Measurements from ENCODE around the gene RPUSD1.

Gene RPUSD1

GRCh38 chr16:769184-769784 lies 18.9 kb downstream of the RPUSD1 start:
- H3K27me3 Mint-ChIP-seq = no peaks in the 10 kb centered on the region
- H3K4me3 Mint-ChIP-seq = no peak overlapping the region
- H3K36me3 Mint-ChIP-seq = no peaks in the 10 kb centered on the region
- H3K4me1 Mint-ChIP-seq = no peaks in the 10 kb centered on the region
- H3K27ac Mint-ChIP-seq = no peak overlapping the region
- H3K9me3 Mint-ChIP-seq = no peaks in the 10 kb centered on the region

- H3K27me3 Mint-ChIP-seq = no peaks in the 10 kb centered on the region
- no peak overlapping the region for H3K4me3 Mint-ChIP-seq
- no peaks in the 10 kb centered on the region for H3K9me3 Mint-ChIP-seq
- no peaks in the 10 kb centered on the region for H3K36me3 Mint-ChIP-seq
- no peak overlapping the region for H3K27ac Mint-ChIP-seq
- no peaks in the 10 kb centered on the region for H3K4me1 Mint-ChIP-seq
Observed at GRCh38 chr16:768428-768827, 19.8 kb downstream of the RPUSD1 start.

- Mint-ChIP-seq H3K4me1 (no peaks in the 10 kb centered on the region), H3K27me3 (no peaks in the 10 kb centered on the region), H3K36me3 (no peaks in the 10 kb centered on the region), H3K27ac (no peak overlapping the region), H3K4me3 (no peak overlapping the region), H3K9me3 (no peaks in the 10 kb centered on the region)
Observed at GRCh38 chr16:767743-768235, 20.4 kb downstream of the RPUSD1 start.

GRCh38 chr16:766820-767640 lies 21.2 kb downstream of the RPUSD1 start:
- no peaks in the 10 kb centered on the region for H3K9me3 Mint-ChIP-seq
- H3K36me3 Mint-ChIP-seq = no peaks in the 10 kb centered on the region
- H3K27me3 Mint-ChIP-seq = no peaks in the 10 kb centered on the region
- H3K4me1 Mint-ChIP-seq = no peaks in the 10 kb centered on the region
- H3K27ac Mint-ChIP-seq = no peak overlapping the region
- no peak overlapping the region for H3K4me3 Mint-ChIP-seq

- no peak overlapping the region for H3K4me3 Mint-ChIP-seq
- no peaks in the 10 kb centered on the region for H3K36me3 Mint-ChIP-seq
- no peaks in the 10 kb centered on the region for H3K27me3 Mint-ChIP-seq
- no peaks in the 10 kb centered on the region for H3K9me3 Mint-ChIP-seq
- H3K4me1 Mint-ChIP-seq = no peaks in the 10 kb centered on the region
- no peak overlapping the region for H3K27ac Mint-ChIP-seq
Observed at GRCh38 chr16:766008-766819, 22.0 kb downstream of the RPUSD1 start.

GRCh38 chr16:765488-765865 lies 22.7 kb downstream of the RPUSD1 start:
- Mint-ChIP-seq H3K27me3 (no peaks in the 10 kb centered on the region), H3K27ac (no peak overlapping the region), H3K4me3 (no peak overlapping the region), H3K36me3 (no peaks in the 10 kb centered on the region), H3K9me3 (no peaks in the 10 kb centered on the region), H3K4me1 (no peaks in the 10 kb centered on the region)

DNA sequence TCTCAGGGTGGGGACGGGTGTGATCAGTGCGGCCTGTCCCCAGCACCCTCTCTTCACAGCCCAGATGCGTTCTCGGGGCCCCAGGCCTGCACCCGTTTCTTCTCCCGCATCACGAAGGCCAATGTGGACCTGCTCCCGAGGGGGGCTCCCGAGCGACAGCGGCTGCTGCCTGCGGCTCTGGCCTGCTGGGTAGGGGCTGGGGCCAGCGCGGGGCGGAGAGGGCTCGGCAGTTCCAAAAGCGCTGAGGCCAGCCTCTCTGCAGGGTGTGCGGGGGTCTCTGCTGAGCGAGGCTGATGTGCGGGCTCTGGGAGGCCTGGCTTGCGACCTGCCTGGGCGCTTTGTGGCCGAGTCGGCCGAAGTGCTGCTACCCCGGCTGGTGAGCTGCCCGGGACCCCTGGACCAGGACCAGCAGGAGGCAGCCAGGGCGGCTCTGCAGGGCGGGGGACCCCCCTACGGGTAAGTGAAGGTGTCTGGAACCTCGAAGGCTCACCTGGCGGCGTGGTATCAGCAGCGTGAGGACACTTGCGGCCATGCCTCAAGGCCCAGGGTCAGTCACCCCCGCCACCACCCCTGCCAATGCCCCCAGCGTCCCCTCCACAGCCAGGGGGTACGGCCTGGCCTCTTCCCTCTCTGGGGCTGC lies 23.2 kb downstream of the RPUSD1 start:
- H3K27ac Mint-ChIP-seq = no peak overlapping the region
- H3K4me3 Mint-ChIP-seq = no peak overlapping the region
- H3K9me3 Mint-ChIP-seq = no peaks in the 10 kb centered on the region
- no peaks in the 10 kb centered on the region for H3K4me1 Mint-ChIP-seq
- H3K27me3 Mint-ChIP-seq = no peaks in the 10 kb centered on the region
- H3K36me3 Mint-ChIP-seq = no peaks in the 10 kb centered on the region

DNA sequence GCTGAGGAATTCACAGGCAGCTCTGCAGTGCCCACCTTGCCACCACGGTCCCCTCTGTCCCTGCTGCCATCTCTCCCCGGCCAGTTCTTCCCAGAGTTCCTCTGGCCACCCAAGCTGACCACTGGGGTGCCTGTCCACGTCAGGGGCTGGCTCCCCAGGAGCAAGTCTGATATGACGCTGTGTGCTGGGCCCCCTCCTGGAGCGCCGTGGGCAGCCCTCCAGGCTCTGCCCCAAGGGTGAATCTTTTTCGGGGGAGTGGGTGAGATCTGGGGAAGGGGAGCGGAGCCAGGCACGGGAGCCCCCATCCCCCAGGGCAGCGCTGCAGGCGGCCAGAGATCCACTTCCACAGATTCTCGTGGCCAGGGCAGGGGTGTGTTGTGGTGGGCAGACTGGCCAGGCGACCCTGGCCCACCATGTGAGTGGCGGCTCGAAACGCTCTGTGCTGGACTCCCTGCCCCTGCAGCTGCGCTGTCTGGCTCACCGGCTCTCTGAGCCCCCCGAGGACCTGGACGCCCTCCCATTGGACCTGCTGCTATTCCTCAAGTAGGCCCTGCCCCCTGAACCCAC lies 23.9 kb downstream of the RPUSD1 start:
- H3K4me3 Mint-ChIP-seq = no peak overlapping the region
- no peaks in the 10 kb centered on the region for H3K4me1 Mint-ChIP-seq
- no peaks in the 10 kb centered on the region for H3K27me3 Mint-ChIP-seq
- no peaks in the 10 kb centered on the region for H3K36me3 Mint-ChIP-seq
- H3K9me3 Mint-ChIP-seq = no peaks in the 10 kb centered on the region
- H3K27ac Mint-ChIP-seq = no peak overlapping the region

- Mint-ChIP-seq H3K4me1 (no peaks in the 10 kb centered on the region), H3K9me3 (no peaks in the 10 kb centered on the region), H3K4me3 (no peak overlapping the region), H3K27me3 (no peaks in the 10 kb centered on the region), H3K27ac (no peak overlapping the region), H3K36me3 (no peaks in the 10 kb centered on the region)
Observed at GRCh38 chr16:763369-764183, 24.6 kb downstream of the RPUSD1 start.

GRCh38 chr16:762595-763268 lies 25.4 kb downstream of the RPUSD1 start:
- H3K4me1 Mint-ChIP-seq = no peaks in the 10 kb centered on the region
- no peaks in the 10 kb centered on the region for H3K36me3 Mint-ChIP-seq
- H3K27ac Mint-ChIP-seq = no peak overlapping the region
- no peaks in the 10 kb centered on the region for H3K9me3 Mint-ChIP-seq
- no peaks in the 10 kb centered on the region for H3K27me3 Mint-ChIP-seq
- H3K4me3 Mint-ChIP-seq = no peak overlapping the region

- no peaks in the 10 kb centered on the region for H3K27me3 Mint-ChIP-seq
- no peak overlapping the region for H3K4me3 Mint-ChIP-seq
- H3K27ac Mint-ChIP-seq = no peak overlapping the region
- H3K9me3 Mint-ChIP-seq = no peaks in the 10 kb centered on the region
- no peaks in the 10 kb centered on the region for H3K4me1 Mint-ChIP-seq
- no peaks in the 10 kb centered on the region for H3K36me3 Mint-ChIP-seq
Observed at GRCh38 chr16:761625-762513, 26.3 kb downstream of the RPUSD1 start.

DNA sequence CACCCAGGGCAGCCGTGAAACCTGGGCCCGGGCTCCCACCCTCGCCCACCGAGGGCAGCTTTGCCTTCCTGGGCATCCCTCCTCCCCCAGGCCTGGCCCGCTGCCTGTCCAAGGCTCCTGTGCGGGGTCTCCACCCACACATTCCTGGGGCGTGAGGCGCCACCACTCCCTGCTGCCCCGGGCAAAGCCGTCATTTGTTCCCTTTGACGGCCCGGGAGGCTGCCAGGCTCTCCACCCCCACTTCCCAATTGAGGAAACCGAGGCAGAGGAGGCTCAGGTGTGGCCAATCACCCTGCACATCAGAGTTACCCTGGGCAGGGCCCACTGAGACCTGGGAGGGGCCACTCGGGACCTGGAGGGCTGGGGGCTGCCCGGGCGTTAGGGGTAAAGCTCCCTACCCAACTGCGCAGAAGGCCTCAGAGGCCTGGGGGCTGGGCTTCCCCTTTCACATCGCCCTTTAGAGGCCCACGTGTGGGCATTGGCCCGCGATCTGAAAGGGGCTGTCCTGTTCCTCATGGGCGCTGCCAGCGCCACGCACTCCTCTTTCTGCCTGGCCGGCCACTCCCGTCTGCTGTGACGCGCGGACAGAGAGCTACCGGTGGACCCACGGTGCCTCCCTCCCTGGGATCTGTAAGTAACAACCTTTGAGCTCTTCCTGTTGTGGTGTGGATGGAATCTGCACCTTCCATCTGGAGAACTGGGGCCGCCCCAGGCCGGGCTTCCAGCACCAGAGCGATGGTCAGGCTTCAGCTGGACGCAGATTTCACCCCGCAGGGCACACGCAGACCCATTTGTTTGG lies 27.4 kb downstream of the RPUSD1 start, which contains the start of gene MSLN:
MSLN (plus strand) TSS at position 190 of the 799 bp plus-strand sequence. CDS start 1,947 bp downstream, outside the sequence.
- Mint-ChIP-seq H3K4me1 (no peaks in the 10 kb centered on the region), H3K36me3 (no peaks in the 10 kb centered on the region), H3K27ac (peak within 1 kb of the TSS; percentile 23), H3K27me3 (no peaks in the 10 kb centered on the region), H3K9me3 (no peaks in the 10 kb centered on the region), H3K4me3 (no peak within 1 kb of the TSS)

DNA sequence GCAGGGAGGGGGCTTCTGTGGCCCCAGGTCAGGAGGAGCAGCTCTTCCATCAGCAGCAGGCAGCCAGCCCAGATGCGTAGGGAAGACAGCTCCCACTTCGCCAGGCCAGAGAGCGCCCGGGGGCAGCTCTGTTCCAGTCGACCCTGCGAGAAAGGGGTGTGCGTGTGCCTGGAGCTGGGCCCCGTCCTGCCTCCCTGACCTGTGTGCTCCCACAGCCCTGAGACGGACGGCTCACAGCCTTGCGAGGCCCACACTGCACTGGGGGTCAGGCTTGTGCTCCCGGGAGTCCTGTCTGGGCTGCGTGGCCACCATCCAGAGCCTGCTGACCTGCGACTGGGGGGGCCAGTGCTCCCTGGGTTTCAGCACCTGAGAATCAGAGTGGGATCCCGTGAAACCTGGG lies 28.1 kb downstream of the RPUSD1 start:
- H3K4me3 Mint-ChIP-seq = no peak overlapping the region
- no peak overlapping the region for H3K27ac Mint-ChIP-seq
- no peaks in the 10 kb centered on the region for H3K4me1 Mint-ChIP-seq
- H3K9me3 Mint-ChIP-seq = no peaks in the 10 kb centered on the region
- no peaks in the 10 kb centered on the region for H3K27me3 Mint-ChIP-seq
- H3K36me3 Mint-ChIP-seq = no peaks in the 10 kb centered on the region
